Prostate gland (tissue), 2 donors: ENCODE data around the gene ABLIM3.

Experiments used
- CTCF ChIP-seq, 4 experiments: fragments of 200-600 bp in 2 of 4; fragments of 450-650 bp in 2 of 4; sonication (generic) in 2 of 4; IDR thresholded peaks; 1 replicate in 3 of 4; 2 replicates in 1 of 4; pipeline ENCODE4 v1.5.1; 2016 to 2019; ENCODE audit warnings: antibody characterized with exemption in 4 of 4, mild to moderate bottlenecking in 2 of 4, moderate library complexity in 2 of 4
- POLR2A ChIP-seq: fragments of 450-650 bp; IDR thresholded peaks from one replicate; pipeline ENCODE4 v1.6.1; 2016; ENCODE audit warnings: antibody characterized with exemption, mild to moderate bottlenecking

DNA sequence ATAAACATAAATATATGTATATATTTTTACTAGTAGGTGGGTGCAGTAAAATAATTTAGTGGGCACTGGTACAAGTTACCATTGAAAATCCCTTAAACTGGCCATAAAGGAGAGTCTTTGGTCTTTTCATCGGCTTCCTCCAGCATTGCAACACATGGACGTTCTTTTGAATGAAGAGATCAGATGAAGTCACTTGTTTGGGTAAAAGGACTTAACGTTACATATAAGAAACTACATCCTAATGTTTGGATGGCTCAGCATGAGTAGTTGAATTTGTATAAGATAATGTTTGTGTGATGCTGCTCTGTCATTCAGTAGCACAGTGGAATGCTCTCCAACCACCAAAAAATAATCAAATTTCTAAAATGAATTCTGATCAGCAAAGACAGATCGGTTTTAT lies 161.9 kb downstream of the ABLIM3 start:
- no peak for TF ChIP-seq CTCF (IDR thresholded peaks at IDR 0.05)
- no peak for TF ChIP-seq POLR2A
